SKM-1 treated with dmso at 0.1 percent for 144 hours (cell line): ENCODE results near the gene LSM4.
A peak's percentile ranks its signal among the peaks of the same experiment; 100 is the strongest.

Source experiments
- DNase-seq: peaks from one replicate; lab custom pipeline; 2025; ENCODE audit not compliant: unreplicated experiment; lab: John Stamatoyannopoulos, UW

LSM4 gene

DNA sequence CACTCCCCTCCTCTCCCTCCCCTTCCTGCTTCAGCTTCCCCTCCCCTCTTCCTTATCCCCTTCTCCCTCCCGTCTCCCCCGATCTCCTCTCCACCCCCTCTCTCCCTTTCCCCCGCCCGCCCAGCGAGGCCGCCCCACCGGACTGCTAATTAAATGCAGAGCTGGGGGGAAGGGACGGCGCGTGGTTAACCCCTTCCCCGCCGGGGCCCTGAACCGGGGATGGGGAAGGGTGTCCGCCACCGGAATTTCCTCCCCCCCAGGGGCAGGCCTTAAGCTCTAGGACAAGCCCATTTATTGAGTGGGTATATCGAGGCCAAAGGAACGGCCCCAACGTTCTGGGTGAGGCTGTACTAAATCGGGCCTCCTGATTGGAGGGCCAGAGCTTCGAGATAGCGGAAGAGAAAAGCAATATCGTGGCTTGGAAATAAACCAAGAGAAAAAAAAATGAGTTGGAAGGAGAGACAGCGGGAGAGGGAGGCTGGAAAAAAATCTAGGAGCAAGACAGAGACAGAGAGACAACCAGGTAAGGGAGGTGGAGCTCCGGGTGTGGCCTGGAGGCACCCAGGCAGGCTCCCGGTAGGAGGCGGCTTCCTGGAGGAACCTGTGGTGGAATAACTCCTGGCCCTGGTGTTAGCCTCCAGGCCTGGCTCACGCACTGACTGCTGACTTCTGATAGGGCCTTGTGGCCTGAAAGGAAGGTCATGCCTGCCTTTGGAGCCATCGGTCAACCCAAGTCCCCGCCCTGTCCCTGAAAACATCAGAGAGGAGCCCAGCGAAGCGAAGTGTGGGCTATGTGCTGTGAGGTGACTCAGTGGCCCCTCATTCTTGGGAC is 29.9 kb downstream of the LSM4 start:
- DNase-seq = no peak

GRCh38 chr19:18292462-18292809 is 30.4 kb downstream of the LSM4 start:
- peak; percentile 47 for DNase-seq

DNA sequence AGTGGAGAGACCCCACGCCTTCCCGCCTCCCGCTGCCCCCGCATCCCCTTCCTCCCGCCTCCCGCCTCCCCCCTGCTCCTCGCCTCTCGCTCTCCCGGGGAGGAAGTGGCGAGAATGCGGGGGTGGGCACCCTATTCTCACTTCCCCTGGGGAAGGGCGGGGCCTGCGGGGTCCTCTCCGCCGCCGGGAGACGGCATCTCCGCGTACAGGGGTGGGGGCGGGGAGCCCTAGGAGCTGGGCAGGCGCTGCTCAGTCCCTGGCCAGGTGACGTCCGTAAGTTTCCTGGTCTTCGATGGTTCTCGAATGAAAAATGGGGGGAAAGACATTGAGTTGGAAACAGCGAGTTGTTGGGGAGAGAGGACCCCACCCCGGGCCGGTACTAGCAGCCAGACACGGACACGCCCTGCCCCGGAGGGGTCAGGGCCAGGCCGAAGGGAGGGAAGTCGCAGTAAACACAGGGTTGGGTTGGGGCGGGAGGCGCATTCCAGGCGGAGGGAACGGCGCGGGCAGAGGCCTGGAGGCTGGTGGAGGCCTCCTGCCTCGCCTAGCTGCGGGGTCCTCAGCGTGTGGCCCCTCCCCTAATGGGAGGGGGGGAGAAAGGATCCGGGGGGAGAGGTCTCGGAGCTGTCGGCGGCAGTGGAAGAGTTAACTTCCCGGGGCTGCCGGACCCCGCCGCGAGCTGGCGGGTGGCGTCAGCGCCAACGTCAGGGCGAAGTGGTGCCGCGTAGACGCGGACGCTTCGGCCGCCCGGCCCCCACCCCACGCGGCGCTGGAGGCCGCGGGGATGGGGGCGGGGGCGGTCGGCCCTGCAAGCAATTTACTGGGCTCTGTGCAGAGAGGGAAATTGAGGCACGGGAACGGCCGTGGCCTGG is 31.1 kb downstream of the LSM4 start:
- peak; percentile 85 for DNase-seq

GRCh38 chr19:18291019-18291524 is 31.8 kb downstream of the LSM4 start:
- no peak for DNase-seq

DNA sequence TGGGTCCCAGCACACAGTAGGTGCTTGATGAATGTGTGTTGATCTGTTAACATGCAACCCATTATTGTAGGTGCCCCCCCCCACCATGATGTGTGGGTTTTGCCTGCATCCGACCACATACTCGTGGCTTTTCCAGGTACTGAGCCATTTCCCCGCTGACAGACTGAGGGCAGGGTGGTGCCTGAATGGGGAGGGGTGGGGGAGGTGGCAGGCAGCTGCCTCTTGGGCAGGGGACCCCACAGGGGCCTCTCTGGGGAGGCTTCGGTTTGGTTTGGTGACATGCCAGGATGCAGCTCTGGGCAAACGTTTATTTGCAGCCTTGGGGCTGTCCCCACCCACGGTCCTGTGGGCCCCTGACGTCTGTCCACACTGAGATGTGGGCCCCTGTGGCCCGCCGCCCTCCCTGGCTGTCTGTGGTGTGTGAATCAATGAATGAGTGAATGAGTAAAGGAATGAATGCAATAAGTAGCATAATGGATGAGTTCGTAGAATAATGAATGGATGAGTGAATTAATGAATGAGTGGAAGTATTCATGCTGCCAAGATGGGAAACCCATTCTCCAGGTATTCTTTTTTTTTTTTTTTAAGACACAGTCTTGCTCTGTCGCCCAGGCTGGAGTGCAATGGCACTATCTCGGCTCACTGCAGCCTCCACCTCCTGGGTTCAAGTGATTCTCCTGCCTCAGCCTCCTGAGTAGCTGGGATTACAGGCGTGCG is 32.4 kb downstream of the LSM4 start:
- no peak for DNase-seq

GRCh38 chr19:18289471-18290301 is 33.2 kb downstream of the LSM4 start:
- no peak for DNase-seq

- no peak for DNase-seq
Observed at GRCh38 chr19:18287836-18288772, 34.8 kb downstream of the LSM4 start.

GRCh38 chr19:18286973-18287635 is 35.8 kb downstream of the LSM4 start:
- no peak for DNase-seq

- DNase-seq = no peak
Observed at GRCh38 chr19:18284712-18285360, 38.0 kb downstream of the LSM4 start.

- DNase-seq = no peak
Observed at GRCh38 chr19:18283338-18283737, 39.5 kb downstream of the LSM4 start.

DNA sequence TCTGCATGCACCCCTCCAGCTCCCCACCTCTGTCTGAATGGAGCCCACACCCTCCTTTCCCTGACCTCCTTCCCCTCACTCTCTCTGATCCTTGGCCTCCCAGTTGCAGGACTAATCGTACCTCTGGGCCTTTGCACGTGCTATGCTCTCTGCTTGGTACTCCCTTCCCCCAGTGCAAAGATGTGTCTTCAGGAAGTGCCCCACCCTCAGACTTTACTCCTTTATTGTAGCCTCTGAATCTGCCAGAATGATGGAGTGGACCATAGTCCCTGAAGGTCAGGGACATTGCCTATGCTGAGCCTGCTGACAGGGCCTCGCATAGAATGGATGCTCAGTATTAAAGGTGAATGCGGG is 40.1 kb downstream of the LSM4 start:
- no peak for DNase-seq

GRCh38 chr19:18282021-18282787 is 40.7 kb downstream of the LSM4 start:
- peak; percentile 69 for DNase-seq

DNA sequence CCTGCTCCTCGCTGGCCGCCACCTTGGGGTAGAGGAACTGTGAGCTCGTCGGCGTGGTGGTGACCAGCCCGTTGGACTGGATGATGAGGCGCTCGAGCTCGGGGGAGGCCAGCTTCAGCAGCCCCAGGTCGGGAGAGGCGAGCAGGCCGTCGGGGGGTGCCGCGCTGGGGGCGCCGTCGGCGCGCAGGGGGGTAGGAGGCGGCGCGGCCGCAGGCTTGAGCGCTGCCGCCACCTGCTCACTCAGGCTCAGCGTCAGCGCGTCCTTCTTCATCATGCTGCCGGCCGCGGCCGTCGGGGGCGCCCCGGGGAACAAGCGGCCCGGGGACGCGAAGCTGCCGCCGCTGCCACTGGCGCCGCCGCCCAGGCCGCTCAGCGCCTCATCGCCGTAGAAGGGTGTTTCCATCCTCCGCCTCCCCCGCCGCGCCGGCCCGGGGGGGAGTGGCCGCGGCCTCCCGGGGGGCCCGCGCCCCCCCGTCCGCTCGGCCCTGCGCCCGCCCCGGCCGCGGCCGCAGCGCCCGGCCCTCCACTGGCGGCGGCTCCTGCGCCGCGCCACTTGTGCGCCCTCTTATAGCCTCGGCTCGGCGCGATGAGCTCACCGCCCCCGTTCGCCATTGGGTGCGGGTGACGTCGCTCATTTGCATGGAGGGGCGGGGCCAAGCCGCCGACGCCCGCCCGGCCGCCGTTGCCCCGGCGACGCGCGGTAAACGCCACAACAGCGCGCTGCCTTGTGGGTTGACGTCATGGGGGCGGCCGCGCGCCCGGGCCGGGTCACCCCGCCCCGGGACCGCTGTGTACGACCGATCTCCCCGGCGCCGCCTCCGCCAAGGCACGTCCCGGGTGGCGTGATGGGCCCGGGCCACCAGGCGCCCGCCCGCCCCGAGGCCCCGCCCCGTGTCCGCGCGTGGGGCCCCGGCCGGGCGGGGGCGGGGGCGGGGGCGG is 41.5 kb downstream of the LSM4 start, which contains the start of gene JUND:
Gene JUND, minus strand, starts transcription at position 541 of the 939 bp plus-strand sequence. Its CDS starts 138 bp downstream, at position 403.
- DNase-seq = peak; percentile 93

GRCh38 chr19:18280247-18281081 is 42.4 kb downstream of the LSM4 start:
- peak; percentile 56 for DNase-seq

DNA sequence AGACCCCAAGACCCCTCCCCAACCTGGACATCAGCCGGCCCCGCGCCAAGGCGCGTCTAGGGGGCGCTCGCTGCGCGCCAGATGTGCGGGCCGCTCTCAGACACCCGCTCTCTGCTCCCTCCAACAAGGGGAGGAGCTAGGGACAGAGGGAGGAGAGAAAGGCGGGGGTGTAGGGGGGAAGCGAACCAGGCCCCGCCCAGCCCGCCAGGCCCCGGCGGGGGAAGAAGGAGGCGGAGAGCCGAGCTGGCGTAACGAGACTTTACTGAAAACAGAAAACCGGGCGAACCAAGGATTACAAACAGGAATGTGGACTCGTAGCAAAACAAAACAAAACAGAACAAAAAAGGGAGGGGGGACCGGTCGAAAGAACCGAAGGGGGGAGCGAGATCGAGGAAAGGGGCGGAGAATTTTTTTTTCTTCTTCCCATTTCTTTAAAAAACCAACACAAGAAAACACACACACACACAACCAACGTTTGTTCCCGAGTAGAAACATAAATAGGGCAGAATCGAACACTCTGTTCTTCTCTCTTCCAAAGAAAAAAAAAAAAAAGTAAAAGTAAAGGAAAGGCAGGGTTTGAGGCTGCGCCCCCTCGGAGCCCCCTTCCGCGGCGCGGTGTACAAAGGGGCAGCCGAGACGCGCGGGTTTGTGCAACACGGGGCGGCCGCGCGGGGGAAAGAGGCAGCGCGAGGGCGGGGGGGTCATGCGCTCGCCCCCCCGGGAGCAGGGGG is 43.2 kb downstream of the LSM4 start:
- DNase-seq = peak; percentile 95
